ENCODE results near the gene CALCR.

CALCR gene

GRCh38 chr7:93476491-93477344, 97.8 kb downstream of the CALCR start:
- FAIRE-seq (no peak), DNase-seq (ENCODE audit: insufficient read length) (no peak)
- no peak for TF ChIP-seq POLR2AphosphoS5 (IDR thresholded peaks at IDR 0.05; ENCODE audit: low read depth, low read length)
- TF ChIP-seq POLR2A (IDR thresholded peaks at IDR 0.05; ENCODE audit: low read depth, low read length): no peak
- TF ChIP-seq TAF1 (IDR thresholded peaks at IDR 0.05; ENCODE audit: borderline replicate concordance, low read depth, low read length): no peak

- TF ChIP-seq TAF1 (IDR thresholded peaks at IDR 0.05; ENCODE audit: borderline replicate concordance, low read depth, low read length) (no peak), POLR2AphosphoS5 (IDR thresholded peaks at IDR 0.05; ENCODE audit: low read depth, low read length) (no peak), POLR2A (IDR thresholded peaks at IDR 0.05; ENCODE audit: low read depth, low read length) (no peak)
- DNase-seq (ENCODE audit: insufficient read length): no peak
Measured at GRCh38 chr7:93475811-93476210, 98.7 kb downstream of the CALCR start.

GRCh38 chr7:93471456-93471855, 103.1 kb downstream of the CALCR start:
- FAIRE-seq: no peak
- TF ChIP-seq TAF1 (IDR thresholded peaks at IDR 0.05; ENCODE audit: borderline replicate concordance, low read depth, low read length) (no peak), POLR2AphosphoS5 (IDR thresholded peaks at IDR 0.05; ENCODE audit: low read depth, low read length) (no peak), POLR2A (IDR thresholded peaks at IDR 0.05; ENCODE audit: low read depth, low read length) (no peak)
- DNase-seq (ENCODE audit: insufficient read length): no peak

More at GRCh38 chr7:93475811-93476210, 98.7 kb downstream of the CALCR start:
- FAIRE-seq: no peak

- DNase-seq (ENCODE audit: insufficient read length) (no peak), FAIRE-seq (no peak)
- no peak for TF ChIP-seq POLR2A (IDR thresholded peaks at IDR 0.05; ENCODE audit: low read depth, low read length)
- no peak for TF ChIP-seq POLR2AphosphoS5 (IDR thresholded peaks at IDR 0.05; ENCODE audit: low read depth, low read length)
Measured at GRCh38 chr7:93463764-93464163, 110.8 kb downstream of the CALCR start.

DNA sequence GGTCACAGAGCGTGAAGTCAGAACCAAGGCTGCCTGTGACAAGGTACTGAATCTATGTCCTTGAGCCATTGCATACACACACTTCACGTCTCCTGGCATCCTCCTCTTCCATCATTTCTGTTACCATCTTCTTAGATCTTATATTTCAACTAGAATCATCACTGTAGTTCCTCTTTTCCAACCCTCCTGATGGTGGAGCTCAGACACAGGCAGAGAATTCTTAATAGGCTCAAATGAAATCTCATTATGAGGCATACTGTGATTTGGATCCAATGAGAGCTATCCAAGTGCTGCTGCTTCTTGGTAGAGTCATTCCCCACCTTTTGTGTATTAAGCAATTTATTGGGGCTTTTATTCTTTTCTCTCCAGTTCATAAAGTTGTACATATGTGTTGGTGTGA, 113.2 kb downstream of the CALCR start:
- FAIRE-seq (no peak), DNase-seq (ENCODE audit: insufficient read length) (no peak)
- no peak for TF ChIP-seq POLR2A (IDR thresholded peaks at IDR 0.05; ENCODE audit: low read depth, low read length)
- no peak for TF ChIP-seq POLR2AphosphoS5 (IDR thresholded peaks at IDR 0.05; ENCODE audit: low read depth, low read length)
- TF ChIP-seq TAF1 (IDR thresholded peaks at IDR 0.05; ENCODE audit: borderline replicate concordance, low read depth, low read length): no peak

DNA sequence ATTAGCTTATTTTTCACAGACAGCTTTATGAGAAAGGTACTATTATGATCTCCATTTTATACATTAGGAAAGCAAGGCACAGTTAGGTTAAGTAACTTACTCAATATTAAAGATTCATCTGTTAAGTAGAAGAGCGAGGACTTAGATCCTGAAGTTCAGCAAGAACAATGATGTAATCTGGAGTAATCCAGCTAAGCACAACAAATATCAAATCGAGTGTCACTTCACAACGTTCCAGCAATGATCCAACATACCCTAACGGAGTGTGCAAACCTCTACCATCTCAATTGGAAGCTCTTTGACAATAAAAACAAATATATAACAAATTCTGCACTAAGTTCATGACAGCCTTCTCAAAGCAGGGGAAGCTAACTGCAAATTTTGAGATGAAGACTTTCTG, 121.3 kb downstream of the CALCR start:
- TF ChIP-seq POLR2A (IDR thresholded peaks at IDR 0.05; ENCODE audit: low read depth, low read length) (no peak), POLR2AphosphoS5 (IDR thresholded peaks at IDR 0.05; ENCODE audit: low read depth, low read length) (no peak), TAF1 (IDR thresholded peaks at IDR 0.05; ENCODE audit: borderline replicate concordance, low read depth, low read length) (no peak)
- no peak for FAIRE-seq
- no peak for DNase-seq (ENCODE audit: insufficient read length)

- TF ChIP-seq POLR2A (IDR thresholded peaks at IDR 0.05; ENCODE audit: low read depth, low read length) (no peak), TAF1 (IDR thresholded peaks at IDR 0.05; ENCODE audit: borderline replicate concordance, low read depth, low read length) (no peak), POLR2AphosphoS5 (IDR thresholded peaks at IDR 0.05; ENCODE audit: low read depth, low read length) (no peak)
- no peak for DNase-seq (ENCODE audit: insufficient read length)
- FAIRE-seq: no peak
Measured at GRCh38 chr7:93448176-93448575, 126.3 kb downstream of the CALCR start.

- TF ChIP-seq POLR2AphosphoS5 (IDR thresholded peaks at IDR 0.05; ENCODE audit: low read depth, low read length) (no peak), POLR2A (IDR thresholded peaks at IDR 0.05; ENCODE audit: low read depth, low read length) (no peak), TAF1 (IDR thresholded peaks at IDR 0.05; ENCODE audit: borderline replicate concordance, low read depth, low read length) (no peak)
- no peak for DNase-seq (ENCODE audit: insufficient read length)
- FAIRE-seq: no peak
Measured at GRCh38 chr7:93447509-93447908, 127.0 kb downstream of the CALCR start.

DNA sequence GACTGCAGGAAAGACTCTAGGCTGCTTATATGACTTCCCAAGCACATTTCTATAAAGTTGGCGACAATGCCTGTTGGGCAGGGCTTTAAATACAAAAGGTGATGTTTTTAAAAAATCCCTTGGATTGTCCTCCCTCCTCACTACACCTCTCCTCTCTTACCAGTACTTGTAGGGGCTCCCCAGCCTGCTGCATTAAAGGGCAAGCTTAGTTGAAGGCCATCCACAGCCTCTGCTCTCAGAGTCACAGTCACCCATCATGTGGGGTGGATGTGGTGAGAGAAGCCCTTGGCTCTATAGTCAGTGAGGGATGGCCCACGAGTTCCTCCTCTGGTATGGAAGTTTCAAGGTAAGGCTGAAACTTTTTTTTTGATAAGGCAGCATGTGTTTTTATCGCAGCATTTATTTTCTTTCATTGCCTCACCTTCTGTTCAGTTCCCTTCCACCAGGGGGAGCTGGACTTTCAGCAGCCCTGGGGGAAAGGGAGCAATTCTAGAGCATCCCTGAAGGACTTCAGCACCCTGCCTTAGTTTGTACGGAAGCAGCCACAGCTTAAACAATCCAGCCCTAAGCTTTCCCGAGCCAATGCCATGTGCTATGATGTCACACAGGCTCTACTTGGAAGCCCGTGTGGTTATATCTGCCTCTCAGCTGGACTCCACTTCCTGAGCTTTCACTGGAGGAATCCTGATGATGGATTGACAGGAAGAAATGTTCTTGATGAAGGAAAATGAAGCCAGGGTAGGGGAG, 131.9 kb downstream of the CALCR start:
- DNase-seq (ENCODE audit: insufficient read length) (no peak), FAIRE-seq (peak; percentile 58)
- TF ChIP-seq TAF1 (IDR thresholded peaks at IDR 0.05; ENCODE audit: borderline replicate concordance, low read depth, low read length): no peak
- TF ChIP-seq POLR2A (IDR thresholded peaks at IDR 0.05; ENCODE audit: low read depth, low read length): no peak
- no peak for TF ChIP-seq POLR2AphosphoS5 (IDR thresholded peaks at IDR 0.05; ENCODE audit: low read depth, low read length)

- FAIRE-seq (no peak), DNase-seq (ENCODE audit: insufficient read length) (no peak)
- TF ChIP-seq POLR2AphosphoS5 (IDR thresholded peaks at IDR 0.05; ENCODE audit: low read depth, low read length) (no peak), POLR2A (IDR thresholded peaks at IDR 0.05; ENCODE audit: low read depth, low read length) (no peak), TAF1 (IDR thresholded peaks at IDR 0.05; ENCODE audit: borderline replicate concordance, low read depth, low read length) (no peak)
Measured at GRCh38 chr7:93435791-93436190, 138.7 kb downstream of the CALCR start.

GRCh38 chr7:93432130-93432529, 142.4 kb downstream of the CALCR start:
- DNase-seq (ENCODE audit: insufficient read length) (no peak), FAIRE-seq (no peak)
- TF ChIP-seq TAF1 (IDR thresholded peaks at IDR 0.05; ENCODE audit: borderline replicate concordance, low read depth, low read length) (no peak), POLR2AphosphoS5 (IDR thresholded peaks at IDR 0.05; ENCODE audit: low read depth, low read length) (no peak), POLR2A (IDR thresholded peaks at IDR 0.05; ENCODE audit: low read depth, low read length) (no peak)
